Neuron (in vitro differentiated cells): ENCODE measurements around the gene KAZN.

ENCODE experiments used
- H2AFZ ChIP-seq: one replicate; pipeline ENCODE4 v1.6.1; 2013; ENCODE audit warnings: low read depth, mild to moderate bottlenecking, inconsistent platforms, low read length, moderate library complexity
- H3K27me3 ChIP-seq: one replicate; pipeline ENCODE4 v1.6.1; 2013; ENCODE audit warnings: low read length; ENCODE audit not compliant: insufficient read depth
- H3K36me3 ChIP-seq: one replicate; pipeline ENCODE4 v1.6.1; 2013; ENCODE audit warnings: low read length; ENCODE audit not compliant: insufficient read depth
- H3K4me1 ChIP-seq: one replicate; pipeline ENCODE4 v1.6.1; 2013; ENCODE audit warnings: low read length; ENCODE audit not compliant: insufficient read depth
- H3K4me3 ChIP-seq: 2 replicates; pipeline ENCODE4 v1.5.1; 2013; ENCODE audit warnings: mild to moderate bottlenecking, low read length, moderate library complexity
- H3K9me3 ChIP-seq: one replicate; pipeline ENCODE4 v1.6.1; 2013; ENCODE audit warnings: low read length

KAZN gene

GRCh38 chr1:15018767-15019166 lies 420.3 kb downstream of the KAZN start:
- H3K27me3 ChIP-seq, result no peaks in the 10 kb centered on the region
- no peaks in the 10 kb centered on the region for H3K36me3 ChIP-seq
- H2AFZ ChIP-seq, result no peak overlapping the region
- no peak overlapping the region for H3K4me3 ChIP-seq
- no peaks in the 10 kb centered on the region for H3K4me1 ChIP-seq
- no peaks in the 10 kb centered on the region for H3K9me3 ChIP-seq

GRCh38 chr1:15020943-15021745 lies 422.7 kb downstream of the KAZN start:
- Histone ChIP-seq H2AFZ (no peak overlapping the region), H3K9me3 (no peaks in the 10 kb centered on the region), H3K27me3 (no peaks in the 10 kb centered on the region), H3K4me3 (no peak overlapping the region), H3K36me3 (no peaks in the 10 kb centered on the region), H3K4me1 (no peaks in the 10 kb centered on the region)

- Histone ChIP-seq H3K36me3 (no peaks in the 10 kb centered on the region), H3K4me1 (no peaks in the 10 kb centered on the region), H3K4me3 (no peak overlapping the region), H3K9me3 (no peaks in the 10 kb centered on the region), H3K27me3 (no peaks in the 10 kb centered on the region), H2AFZ (no peak overlapping the region)
Measured at GRCh38 chr1:15022048-15022447, 423.6 kb downstream of the KAZN start.

- Histone ChIP-seq H3K36me3 (no peaks in the 10 kb centered on the region), H3K4me3 (no peak overlapping the region), H2AFZ (no peak overlapping the region), H3K27me3 (no peaks in the 10 kb centered on the region), H3K4me1 (peaks cover 6% of the 10 kb centered on the region), H3K9me3 (no peaks in the 10 kb centered on the region)
Measured at GRCh38 chr1:15023205-15023604, 424.7 kb downstream of the KAZN start.

- no peaks in the 10 kb centered on the region for H3K36me3 ChIP-seq
- no peak overlapping the region for H3K4me3 ChIP-seq
- no peaks in the 10 kb centered on the region for H3K9me3 ChIP-seq
- peaks cover 9% of the 10 kb centered on the region for H3K4me1 ChIP-seq
- no peak overlapping the region for H2AFZ ChIP-seq
- H3K27me3 ChIP-seq, result no peaks in the 10 kb centered on the region
Measured at GRCh38 chr1:15023976-15024375, 425.5 kb downstream of the KAZN start.

GRCh38 chr1:15026117-15026489 lies 427.6 kb downstream of the KAZN start:
- Histone ChIP-seq H3K9me3 (no peaks in the 10 kb centered on the region), H2AFZ (no peak overlapping the region), H3K4me3 (no peak overlapping the region), H3K36me3 (no peaks in the 10 kb centered on the region), H3K27me3 (no peaks in the 10 kb centered on the region), H3K4me1 (peaks cover 9% of the 10 kb centered on the region)

- no peak overlapping the region for H3K4me3 ChIP-seq
- H3K27me3 ChIP-seq, result no peaks in the 10 kb centered on the region
- no peak overlapping the region for H2AFZ ChIP-seq
- no peaks in the 10 kb centered on the region for H3K36me3 ChIP-seq
- peaks cover 9% of the 10 kb centered on the region for H3K4me1 ChIP-seq
- no peaks in the 10 kb centered on the region for H3K9me3 ChIP-seq
Measured at GRCh38 chr1:15027515-15027986, 429.1 kb downstream of the KAZN start.

- no peaks in the 10 kb centered on the region for H3K36me3 ChIP-seq
- no peak overlapping the region for H3K4me3 ChIP-seq
- peaks cover 10% of the 10 kb centered on the region for H3K4me1 ChIP-seq
- H3K27me3 ChIP-seq, result no peaks in the 10 kb centered on the region
- no peak overlapping the region for H2AFZ ChIP-seq
- no peaks in the 10 kb centered on the region for H3K9me3 ChIP-seq
Measured at GRCh38 chr1:15028102-15028501, 429.6 kb downstream of the KAZN start.

GRCh38 chr1:15028616-15029015 lies 430.1 kb downstream of the KAZN start:
- no peak overlapping the region for H3K4me3 ChIP-seq

GRCh38 chr1:15029036-15029435 lies 430.6 kb downstream of the KAZN start:
- Histone ChIP-seq H3K4me1 (peaks cover 15% of the 10 kb centered on the region), H2AFZ (no peak overlapping the region), H3K36me3 (no peaks in the 10 kb centered on the region), H3K4me3 (no peak overlapping the region), H3K27me3 (no peaks in the 10 kb centered on the region), H3K9me3 (no peaks in the 10 kb centered on the region)

More at GRCh38 chr1:15028616-15029015, 430.1 kb downstream of the KAZN start:
- Histone ChIP-seq H3K9me3 (no peaks in the 10 kb centered on the region), H2AFZ (no peak overlapping the region), H3K36me3 (no peaks in the 10 kb centered on the region), H3K27me3 (no peaks in the 10 kb centered on the region), H3K4me1 (peaks cover 15% of the 10 kb centered on the region)

GRCh38 chr1:15029786-15030185 lies 431.3 kb downstream of the KAZN start:
- Histone ChIP-seq H2AFZ (no peak overlapping the region), H3K36me3 (no peaks in the 10 kb centered on the region), H3K4me3 (no peak overlapping the region), H3K4me1 (peaks cover 15% of the 10 kb centered on the region), H3K9me3 (no peaks in the 10 kb centered on the region), H3K27me3 (no peaks in the 10 kb centered on the region)

GRCh38 chr1:15031251-15031933 lies 432.9 kb downstream of the KAZN start:
- peaks cover 6% of the 10 kb centered on the region for H3K36me3 ChIP-seq
- peaks cover 15% of the 10 kb centered on the region for H3K4me1 ChIP-seq
- H3K9me3 ChIP-seq, result no peaks in the 10 kb centered on the region
- no peaks in the 10 kb centered on the region for H3K27me3 ChIP-seq
- H2AFZ ChIP-seq, result no peak overlapping the region
- no peak overlapping the region for H3K4me3 ChIP-seq

GRCh38 chr1:15033264-15033663 lies 434.8 kb downstream of the KAZN start:
- Histone ChIP-seq H2AFZ (no peak overlapping the region), H3K36me3 (peaks cover 8% of the 10 kb centered on the region)

More at GRCh38 chr1:15033264-15033663, 434.8 kb downstream of the KAZN start:
- Histone ChIP-seq H3K27me3 (no peaks in the 10 kb centered on the region), H3K9me3 (no peaks in the 10 kb centered on the region), H3K4me1 (peaks cover 8% of the 10 kb centered on the region), H3K4me3 (no peak overlapping the region)
